Keratinocyte (primary cell): ENCODE results near the gene C2orf72. TPM values are rescaled to one million over a fixed set of nuclear protein-coding genes. Genes with fewer than 3 reads are reported as not detected.

ENCODE experiments used
- DNase-seq: peaks from one replicate; pipeline ENCODE4 v3.0.0-alpha.2; 2011; ENCODE audit warnings: low read depth, missing footprints, low spot score
- FAIRE-seq: peaks from 2 replicates; lab custom pipeline; 2011; peaks lifted over from hg19 to GRCh38; lab: Jason Lieb, UNC
- H2AFZ ChIP-seq: 2 replicates; pipeline ENCODE4 v1.6.0; 2012; ENCODE audit warnings: low read length, control low read depth, inconsistent platforms; ENCODE audit not compliant: control insufficient read depth
- H3K27ac ChIP-seq: 2 replicates; pipeline ENCODE4 v1.5.1; 2011; ENCODE audit warnings: low read length; ENCODE audit not compliant: control insufficient read depth, insufficient read depth
- H3K27me3 ChIP-seq: 3 replicates; pipeline ENCODE4 v1.6.0; 2011; ENCODE audit warnings: low read length; ENCODE audit not compliant: control insufficient read depth, insufficient read depth; ENCODE audit errors: extremely low read depth
- H3K36me3 ChIP-seq, 2 experiments: 2 replicates in 1 of 2; 3 replicates in 1 of 2; pipeline ENCODE4 v1.5.1; 2011; ENCODE audit warnings: low read length in 2 of 2, mild to moderate bottlenecking in 1 of 2; ENCODE audit not compliant: control insufficient read depth in 2 of 2, insufficient read depth in 2 of 2; ENCODE audit errors: extremely low read depth in 1 of 2
- H3K4me1 ChIP-seq: 3 replicates; pipeline ENCODE4 v1.5.1; 2011; ENCODE audit warnings: low read length; ENCODE audit not compliant: control insufficient read depth, insufficient read depth; ENCODE audit errors: extremely low read depth
- H3K4me2 ChIP-seq: 3 replicates; pipeline ENCODE4 v1.6.0; 2011; ENCODE audit warnings: low read depth, low read length; ENCODE audit not compliant: control insufficient read depth, insufficient read depth; ENCODE audit errors: extremely low read depth
- H3K4me3 ChIP-seq, 3 experiments: fragments of 200-600 bp in 1 of 3; sonication (generic) in 1 of 3; 2 replicates in 2 of 3; 3 replicates in 1 of 3; pipeline ENCODE4 v1.5.1; 2011 to 2016; ENCODE audit warnings: low read length in 3 of 3, mild to moderate bottlenecking in 3 of 3, control low read depth in 2 of 3, inconsistent platforms in 1 of 3, low read depth in 1 of 3, mixed read lengths in 1 of 3, mixed run types in 1 of 3, moderate library complexity in 1 of 3; ENCODE audit not compliant: control insufficient read depth in 2 of 3, insufficient read depth in 2 of 3; ENCODE audit errors: extremely low read depth in 1 of 3
- H3K79me2 ChIP-seq: 2 replicates; pipeline ENCODE4 v1.6.0; 2012; ENCODE audit warnings: low read length; ENCODE audit not compliant: control insufficient read depth, insufficient read depth
- H3K9ac ChIP-seq: 3 replicates; pipeline ENCODE4 v1.6.0; 2011; ENCODE audit warnings: low read length; ENCODE audit not compliant: control insufficient read depth, insufficient read depth; ENCODE audit errors: extremely low read depth
- H3K9me1 ChIP-seq: 3 replicates; pipeline ENCODE4 v1.6.0; 2011; ENCODE audit warnings: low read length; ENCODE audit not compliant: control insufficient read depth, insufficient read depth; ENCODE audit errors: extremely low read depth
- H3K9me3 ChIP-seq: 2 replicates; pipeline ENCODE4 v1.5.1; 2012; ENCODE audit warnings: low read depth, low read length; ENCODE audit not compliant: control insufficient read depth
- H4K20me1 ChIP-seq: 3 replicates; pipeline ENCODE4 v1.6.0; 2011; ENCODE audit warnings: low read length; ENCODE audit not compliant: control insufficient read depth, insufficient read depth; ENCODE audit errors: extremely low read depth
- CTCF ChIP-seq, 3 experiments: IDR thresholded peaks in 1 of 3; conservative IDR thresholded peaks in 1 of 3; optimal IDR thresholded peaks in 1 of 3; 2 replicates in 2 of 3; 3 replicates in 1 of 3; pipeline versions ENCODE3 to v1.5.1; 2011; ENCODE audit warnings: low read length in 3 of 3, mild to moderate bottlenecking in 3 of 3, moderate library complexity in 2 of 3, control low read depth in 1 of 3, inconsistent platforms in 1 of 3; ENCODE audit not compliant: insufficient read depth in 2 of 3; ENCODE audit errors: extremely low read depth in 1 of 3
- EZH2 ChIP-seq: IDR thresholded peaks from one replicate; pipeline ENCODE4 v1.6.1; 2012; ENCODE audit warnings: inconsistent platforms, mild to moderate bottlenecking, low read length, moderate library complexity
- dilution Hi-C: fragments of 300-500 bp; cut with MboI; formaldehyde crosslinking; loops from one replicate; pipeline ENCODE4 v1.7.0; 2020; ENCODE audit warnings: low sequenced_read_pairs; ENCODE audit not compliant: extremely low pct_ligation_motif_present
- polyA plus RNA-seq, 5 experiments: library from polyadenylated mRNA; depleted of rRNA in 3 of 5; stranded (reverse) in 3 of 5; stranded (forward) in 1 of 5; unstranded in 1 of 5; fragments of >200 nt; gene quantifications; 1 replicate in 1 of 5; 2 replicates in 3 of 5; 3 replicates in 1 of 5; pipeline versions ENCODE4 v1.2.1 to v1.2.3, GENCODE V29; 2011 to 2012; ENCODE audit warnings: missing spikeins in 2 of 5, low read depth in 1 of 5, low replicate concordance in 1 of 5

C2orf72 gene
- polyA plus RNA-seq, 1 donor (not counting 4 experiments of a cell fraction or from before 2014, with no cell fraction given): not detected

- Histone ChIP-seq H2AFZ (no peak overlapping the region), H3K9ac (no peak overlapping the region), H3K36me3 (no peaks in the 10 kb centered on the region), H3K4me1 (no peaks in the 10 kb centered on the region), H4K20me1 (no peaks in the 10 kb centered on the region), H3K9me1 (no peaks in the 10 kb centered on the region), H3K27ac (no peak overlapping the region), H3K4me3 (no peak overlapping the region), H3K4me2 (no peak overlapping the region), H3K9me3 (peaks cover 2% of the 10 kb centered on the region), H3K79me2 (no peaks in the 10 kb centered on the region), H3K27me3 (peaks cover 25% of the 10 kb centered on the region)
- dilution Hi-C loops: no loop called here
- TF ChIP-seq CTCF (optimal IDR thresholded peaks at IDR 0.05 in 1 of 3, IDR thresholded peaks at IDR 0.05 in 1 of 3, conservative IDR thresholded peaks at IDR 0.05 in 1 of 3; ENCODE audit: extremely low read depth in 1 of 3, insufficient read depth in 2 of 3, low read length in 3 of 3) (no peak), EZH2 (no peak)
- no peak for DNase-seq
- FAIRE-seq: no peak
Observed at GRCh38 chr2:231001036-231001435, 36.3 kb upstream of the C2orf72 start.

- no peak overlapping the region for H2AFZ ChIP-seq
- no peak for FAIRE-seq
Observed at GRCh38 chr2:231001921-231002320, 35.4 kb upstream of the C2orf72 start.

More at GRCh38 chr2:231001921-231002320, 35.4 kb upstream of the C2orf72 start:
- no peak overlapping the region for H3K4me2 ChIP-seq
- no peaks in the 10 kb centered on the region for H3K4me1 ChIP-seq
- peaks cover 25% of the 10 kb centered on the region for H3K27me3 ChIP-seq
- H3K9me1 ChIP-seq: no peaks in the 10 kb centered on the region
- TF ChIP-seq CTCF (optimal IDR thresholded peaks at IDR 0.05 in 1 of 3, IDR thresholded peaks at IDR 0.05 in 1 of 3, conservative IDR thresholded peaks at IDR 0.05 in 1 of 3; ENCODE audit: extremely low read depth in 1 of 3, insufficient read depth in 2 of 3, low read length in 3 of 3): no peak
- no peak for TF ChIP-seq EZH2
- no peak overlapping the region for H3K27ac ChIP-seq
- no peak for DNase-seq
- H3K4me3 ChIP-seq: no peak overlapping the region
- no peaks in the 10 kb centered on the region for H3K36me3 ChIP-seq
- dilution Hi-C loops: no loop called here
- no peak overlapping the region for H3K9ac ChIP-seq
- no peaks in the 10 kb centered on the region for H3K79me2 ChIP-seq
- H3K9me3 ChIP-seq: peaks cover 2% of the 10 kb centered on the region
- no peaks in the 10 kb centered on the region for H4K20me1 ChIP-seq
